HG03354 (cell line): Measurements from ENCODE around the gene PRR15L.
A peak's percentile ranks its signal among the peaks of the same experiment; 100 is the strongest.

Source experiments
- ATAC-seq: cut with Tn5 transposase; IDR thresholded peaks from one replicate; pipeline ENCODE4 v1.9.1; 2021; ENCODE audit warnings: mild to moderate bottlenecking; ENCODE audit not compliant: unreplicated experiment, poor library complexity, severe bottlenecking

Gene PRR15L

DNA sequence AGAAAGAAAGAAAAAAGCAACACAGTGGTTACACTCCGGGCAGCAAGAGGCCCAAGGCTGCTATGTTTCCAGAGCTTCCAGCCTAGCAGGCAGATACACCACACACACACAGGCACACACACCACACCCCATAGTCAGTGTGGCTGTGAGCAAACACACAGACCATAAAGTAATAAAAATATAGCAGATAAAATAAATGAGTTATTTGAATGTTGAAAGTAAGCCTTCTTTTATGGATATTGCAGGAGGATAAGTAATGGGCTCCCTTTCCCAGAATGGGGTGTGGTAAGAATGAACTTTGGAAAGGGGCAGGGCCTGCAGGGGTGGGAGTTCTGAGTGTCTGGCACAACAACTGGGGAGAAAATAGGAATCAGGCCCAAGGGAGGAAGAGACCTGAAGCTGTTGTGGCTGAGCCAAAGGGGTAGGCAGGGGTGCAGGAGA, 8.4 kb upstream of the PRR15L start:
- ATAC-seq, result no peak

DNA sequence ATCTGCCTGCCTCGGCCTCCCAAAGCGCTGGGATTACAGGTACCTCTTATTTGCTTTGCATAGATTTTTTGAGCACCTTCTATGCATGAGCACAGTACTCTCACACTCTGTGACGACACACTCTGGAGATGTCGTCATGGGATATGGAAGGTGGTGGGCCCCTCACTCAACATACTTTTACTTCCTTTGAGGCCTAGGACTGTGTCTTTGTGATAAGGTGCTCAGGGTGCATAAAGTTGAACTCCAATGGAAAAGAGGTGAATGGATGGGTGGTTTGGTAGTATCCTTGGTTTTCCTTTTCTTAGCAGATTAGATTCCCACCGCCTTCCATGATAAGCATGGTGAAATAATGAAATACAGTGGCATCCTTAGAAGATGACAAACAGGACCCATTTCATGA, 7.2 kb upstream of the PRR15L start:
- ATAC-seq, result no peak

DNA sequence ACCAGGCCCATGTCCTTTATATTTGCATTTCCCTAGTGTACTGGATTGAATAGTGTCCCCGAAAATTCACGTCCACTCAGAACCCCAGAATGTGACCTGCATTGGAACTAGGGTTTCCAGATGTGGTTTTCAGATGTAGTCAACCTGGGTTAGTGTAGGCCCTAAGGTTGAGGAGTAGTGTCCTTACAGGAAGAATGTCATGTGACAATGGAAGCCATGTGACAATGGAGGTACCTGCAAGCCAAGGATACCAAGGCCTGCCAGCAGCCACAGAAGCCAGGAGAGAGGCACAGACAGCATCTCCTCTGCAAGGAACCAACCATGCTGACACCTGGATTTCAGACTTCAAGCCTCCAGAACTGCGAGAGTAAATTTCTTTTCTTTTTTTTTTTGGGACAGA, 5.2 kb upstream of the PRR15L start:
- no peak for ATAC-seq

DNA sequence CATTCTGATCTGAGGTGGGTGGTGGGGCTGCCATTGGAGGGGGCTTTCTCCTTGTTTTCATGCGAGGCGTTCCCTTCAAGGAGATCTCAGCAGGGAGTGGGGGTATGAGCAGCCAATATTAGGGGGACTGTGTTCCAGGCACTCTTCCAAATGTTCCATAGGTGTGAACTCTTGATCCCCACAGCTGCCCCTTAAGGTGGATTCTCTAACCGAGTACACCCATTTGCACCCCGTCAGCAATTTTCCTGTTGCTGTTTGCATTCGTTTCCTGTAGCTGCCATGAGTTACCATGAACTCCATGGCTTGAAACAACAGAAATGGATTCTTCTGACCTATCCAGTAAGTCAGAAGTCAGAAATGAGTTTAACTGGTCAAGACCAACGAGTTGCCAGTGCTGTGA, 3.7 kb upstream of the PRR15L start:
- no peak for ATAC-seq

DNA sequence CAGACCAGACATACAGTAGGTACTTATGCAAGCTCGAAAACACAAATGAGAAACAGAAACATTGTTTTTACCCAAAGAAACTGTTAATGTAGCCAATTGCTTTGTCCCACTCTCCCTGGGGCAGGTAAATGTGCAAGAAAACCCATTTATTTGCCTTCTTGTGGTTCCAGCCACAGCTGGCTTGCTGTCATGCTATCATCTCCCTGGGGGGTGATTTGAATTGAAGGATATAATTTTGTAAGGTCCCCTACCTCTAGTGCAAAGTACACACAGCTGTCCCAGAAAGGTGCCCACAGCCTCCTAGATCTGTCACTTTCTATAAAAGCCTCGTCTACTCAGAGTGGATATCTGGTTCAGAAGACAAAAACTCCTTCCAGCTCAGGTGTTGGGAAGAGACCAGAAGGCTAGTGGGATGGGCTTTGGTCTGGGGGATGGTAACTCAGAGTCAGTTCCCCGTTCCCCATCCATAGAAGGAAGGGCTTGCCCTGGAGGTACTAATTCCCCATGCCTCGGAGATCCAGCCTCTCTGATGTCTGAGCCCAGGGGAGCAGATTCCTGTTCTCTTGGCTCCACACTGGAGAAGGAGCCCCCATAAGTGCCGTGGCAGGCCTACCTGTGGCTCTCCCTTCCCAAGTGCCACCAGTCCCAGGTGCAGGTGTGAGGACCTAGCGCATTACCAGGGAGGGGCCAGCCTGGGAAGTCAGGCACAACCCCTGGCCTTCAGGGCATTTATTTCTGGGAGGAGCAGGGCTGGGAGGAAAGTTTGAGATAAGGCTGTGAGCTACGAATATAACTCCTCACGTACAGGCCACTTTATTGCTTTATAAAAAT, 2.4 kb upstream of the PRR15L start:
- no peak for ATAC-seq

DNA sequence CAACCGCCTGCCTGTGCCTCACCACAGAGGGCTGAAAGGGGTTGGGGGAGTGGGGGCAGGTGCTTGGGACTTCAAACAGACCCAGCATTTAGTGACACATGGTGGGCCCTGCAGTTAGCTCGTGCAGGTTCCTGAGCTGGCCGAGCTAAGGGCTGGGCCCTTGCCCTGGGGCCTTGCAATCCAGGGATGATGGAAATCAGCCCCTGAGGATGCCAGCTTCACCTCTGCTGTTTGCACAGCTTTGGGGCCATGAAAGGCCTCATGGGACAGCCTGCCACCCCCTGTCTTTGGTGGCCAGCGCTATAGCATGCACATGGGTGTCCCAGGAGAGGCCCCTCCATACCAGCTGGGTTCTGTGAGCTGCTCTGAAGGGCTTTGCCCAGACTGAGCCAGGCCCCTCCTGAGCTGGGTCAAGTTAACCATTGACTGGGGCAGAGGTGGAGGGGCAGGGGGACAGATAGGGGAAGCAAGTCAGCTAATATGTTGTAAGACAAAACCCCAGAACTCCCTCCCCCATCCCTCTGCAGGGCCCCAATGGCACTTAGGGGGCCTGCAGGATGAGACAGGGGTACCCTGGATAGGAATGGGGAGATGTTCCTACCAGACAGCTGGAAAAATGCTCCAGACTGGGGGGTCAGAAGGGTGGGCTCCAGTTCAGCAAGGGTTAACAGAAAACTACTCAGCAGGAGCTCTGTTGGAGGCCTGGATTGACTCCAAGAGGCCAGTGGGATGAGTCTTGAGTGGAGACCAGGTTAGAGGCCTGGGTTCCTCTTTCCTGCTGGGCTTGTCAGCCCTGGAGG, 692 bp downstream of the PRR15L start:
- no peak for ATAC-seq

DNA sequence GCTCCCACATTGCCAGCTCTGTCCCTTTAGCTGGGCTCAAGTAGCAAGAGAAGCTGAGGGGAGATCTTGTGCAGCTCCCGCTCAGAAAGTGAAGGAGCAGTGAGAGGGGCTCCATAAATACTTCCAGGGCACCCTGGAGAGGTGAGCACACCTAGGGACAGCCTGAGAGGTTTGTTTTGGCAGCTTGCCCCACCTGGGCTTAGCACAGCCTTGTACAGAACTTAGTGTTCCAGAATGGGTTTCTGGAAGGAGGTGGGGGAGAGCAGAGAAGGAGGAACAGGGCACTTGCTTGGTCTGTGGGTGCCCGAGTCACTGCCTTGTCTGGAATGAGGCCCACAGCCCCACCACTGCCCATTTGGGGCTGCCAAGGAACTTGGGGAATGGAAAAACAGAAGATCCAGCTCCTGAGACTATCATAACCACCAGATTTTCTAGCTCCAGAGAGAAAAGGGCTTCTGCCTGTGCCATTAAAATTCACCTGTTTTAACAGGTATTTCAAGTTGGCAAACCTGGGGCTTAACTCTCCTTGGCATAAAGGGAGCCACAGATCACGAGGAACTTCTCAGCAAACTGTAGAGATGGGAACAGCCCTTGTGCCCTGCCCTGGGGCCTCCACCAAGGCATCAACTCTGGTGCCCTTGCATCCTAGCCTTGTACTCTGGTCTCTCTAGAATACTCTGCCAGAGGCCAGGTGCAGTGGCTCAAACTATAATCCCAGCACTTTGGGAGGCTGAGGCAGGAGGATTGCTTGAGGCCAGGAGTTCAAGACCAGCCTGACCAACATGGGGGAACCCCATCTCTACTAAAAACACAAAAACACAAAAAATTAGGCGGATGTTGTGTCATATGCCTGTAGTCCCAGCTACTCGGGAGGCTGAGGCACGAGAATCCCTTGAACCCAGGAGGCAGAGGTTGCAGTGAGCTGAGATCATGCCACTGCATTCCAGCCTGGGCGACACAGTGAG, 1.9 kb downstream of the PRR15L start:
- ATAC-seq, result no peak

DNA sequence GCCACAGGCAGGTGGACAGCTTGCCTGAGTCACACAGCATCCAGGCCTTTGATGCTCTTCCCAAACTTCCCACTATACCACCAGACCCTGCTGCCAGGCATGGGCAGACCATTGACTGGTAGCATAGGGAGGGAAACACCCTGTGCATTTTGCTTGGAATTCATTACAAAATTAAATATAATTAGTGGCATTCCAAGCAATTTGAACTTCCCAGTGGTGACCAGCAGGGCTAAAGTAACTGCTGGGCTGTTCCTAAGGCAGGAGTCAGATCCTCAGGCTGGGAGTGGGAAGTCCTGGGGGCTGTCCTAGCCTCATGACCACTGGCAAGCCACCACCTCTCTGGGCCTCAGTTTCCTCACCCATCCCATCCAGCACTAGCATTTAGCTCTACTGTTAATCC, 3.8 kb downstream of the PRR15L start:
- ATAC-seq, result no peak

DNA sequence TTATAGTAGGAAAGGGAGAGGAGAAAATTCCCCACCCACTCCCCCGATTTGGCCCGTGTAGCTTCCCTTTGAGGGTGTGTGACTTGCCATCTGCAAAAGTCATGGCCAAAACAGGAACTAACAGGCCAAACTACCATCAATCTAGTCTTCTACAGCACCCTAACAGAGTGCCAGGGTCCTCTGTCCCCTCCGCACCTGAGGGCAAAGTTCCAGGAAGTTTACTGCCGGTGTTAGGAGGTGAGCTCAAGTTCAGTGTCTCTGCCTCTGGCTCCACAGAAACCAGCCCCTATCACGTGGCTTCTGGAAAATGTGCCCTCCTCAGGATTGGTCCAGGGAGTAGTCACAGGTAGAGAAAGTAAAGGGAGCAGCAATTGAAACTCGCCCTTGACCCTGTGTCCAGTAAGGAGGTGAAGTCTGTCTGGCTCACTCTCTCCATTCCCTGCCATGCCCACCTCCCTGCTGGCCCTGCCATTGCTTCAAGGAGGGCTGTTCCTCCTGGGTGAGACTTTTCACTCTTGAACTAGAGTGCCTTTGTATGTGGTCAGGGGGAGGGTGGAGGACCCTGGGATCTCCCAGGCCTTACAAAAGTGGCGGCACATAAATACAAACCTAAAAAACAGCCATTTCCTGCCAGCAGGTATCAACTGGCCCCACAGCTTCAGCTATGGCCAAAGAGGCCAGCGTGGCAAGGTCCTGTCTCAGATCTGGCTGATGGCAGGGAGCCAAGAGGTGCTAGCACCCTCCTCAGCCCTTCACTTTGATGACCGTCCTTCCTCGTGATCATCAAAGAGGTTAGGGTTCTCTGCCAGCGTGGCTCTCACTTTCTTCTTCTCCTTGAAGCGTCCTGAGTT, 5.3 kb downstream of the PRR15L start:
- no peak for ATAC-seq

DNA sequence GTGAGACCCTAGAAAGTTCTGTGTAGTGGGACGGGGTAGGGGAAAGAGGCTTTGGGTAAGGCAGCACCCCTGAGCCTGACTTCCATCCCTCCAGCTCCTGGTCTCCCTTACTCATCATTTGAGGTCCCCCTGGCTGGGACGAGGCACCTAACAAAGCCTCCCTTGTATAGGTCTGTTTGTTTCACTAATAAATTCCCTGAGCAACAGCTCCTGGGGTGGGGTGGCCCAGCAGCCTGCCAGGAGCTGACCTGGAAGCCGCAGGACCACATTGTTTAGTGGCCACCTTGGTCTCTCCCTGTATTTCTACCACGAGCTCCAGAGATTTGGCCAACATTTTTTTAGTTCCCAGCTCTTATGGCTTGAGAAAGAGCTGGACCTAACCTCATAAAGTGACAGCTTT, 7.2 kb downstream of the PRR15L start:
- ATAC-seq, result no peak

DNA sequence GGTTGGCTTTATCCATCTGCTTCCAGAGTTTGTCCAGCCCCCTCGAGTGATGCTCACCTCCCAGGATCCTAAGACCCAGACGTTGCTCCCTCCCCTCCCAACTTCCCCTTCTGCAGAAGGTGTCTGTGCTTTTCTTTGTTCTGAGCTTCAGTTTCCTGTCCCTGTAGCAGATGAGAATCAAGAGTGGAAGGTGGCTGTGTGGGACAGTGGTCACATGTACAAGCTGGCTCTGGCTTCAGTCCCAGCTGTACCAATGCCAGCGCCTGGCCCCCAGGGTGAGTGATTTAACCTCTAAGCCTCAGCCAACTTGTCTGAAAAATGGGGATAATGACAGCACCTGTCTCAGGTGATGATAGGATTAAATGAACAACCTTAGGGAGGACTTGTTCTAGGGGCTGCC, 7.7 kb downstream of the PRR15L start:
- ATAC-seq, result peak; percentile 26

DNA sequence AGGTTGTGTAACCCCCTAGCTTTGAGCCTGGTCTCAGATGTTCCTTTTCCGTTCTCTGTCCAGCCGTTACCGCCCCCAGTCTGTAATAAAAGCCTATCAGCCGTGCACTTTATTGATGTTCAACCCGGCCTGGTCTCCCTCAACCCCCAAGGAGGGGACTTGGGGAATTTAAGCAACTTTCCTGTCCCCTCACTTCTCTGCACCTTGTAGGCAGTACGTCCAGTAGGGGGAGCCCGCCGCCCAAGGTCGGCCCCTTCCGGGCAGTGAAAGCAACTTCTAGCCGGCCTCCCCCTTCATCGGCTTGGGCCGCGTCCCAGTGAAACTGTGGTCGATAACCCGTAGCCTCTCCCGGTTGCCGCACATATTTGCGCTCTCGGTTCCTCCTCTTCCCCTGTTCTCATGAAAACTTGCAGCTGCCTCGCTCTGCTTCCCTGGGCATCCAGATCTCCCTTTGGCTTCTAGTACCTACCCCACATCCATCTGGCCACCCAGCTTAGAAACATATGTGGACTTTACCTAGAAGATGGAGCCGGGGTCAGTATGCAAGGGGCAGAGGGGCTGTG, 8.4 kb downstream of the PRR15L start:
- peak; percentile 64 for ATAC-seq

DNA sequence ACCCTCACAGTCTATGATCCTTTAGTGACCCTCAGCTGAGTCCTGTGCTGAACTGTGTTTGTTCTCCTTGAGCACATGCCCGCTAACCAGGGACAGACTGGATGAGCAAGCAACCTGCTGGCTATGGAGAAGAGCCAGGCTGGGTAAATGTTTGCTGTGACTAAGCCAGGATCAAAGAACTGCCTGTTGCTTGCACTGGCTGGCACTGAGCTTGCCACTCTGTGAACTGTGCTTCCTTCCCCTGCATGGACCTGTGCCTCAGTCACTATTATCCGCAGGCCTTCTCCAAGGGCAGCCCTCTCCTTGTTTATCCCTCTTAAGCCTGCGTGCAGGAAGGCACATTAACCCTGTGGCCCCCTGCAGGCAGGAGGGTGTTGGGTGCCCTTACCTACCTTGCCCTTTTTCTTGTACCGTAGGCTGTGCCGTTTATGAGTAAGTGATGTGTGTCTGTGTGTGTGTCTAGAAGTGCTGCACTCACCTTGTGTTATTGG, 8.9 kb downstream of the PRR15L start:
- ATAC-seq, result no peak

DNA sequence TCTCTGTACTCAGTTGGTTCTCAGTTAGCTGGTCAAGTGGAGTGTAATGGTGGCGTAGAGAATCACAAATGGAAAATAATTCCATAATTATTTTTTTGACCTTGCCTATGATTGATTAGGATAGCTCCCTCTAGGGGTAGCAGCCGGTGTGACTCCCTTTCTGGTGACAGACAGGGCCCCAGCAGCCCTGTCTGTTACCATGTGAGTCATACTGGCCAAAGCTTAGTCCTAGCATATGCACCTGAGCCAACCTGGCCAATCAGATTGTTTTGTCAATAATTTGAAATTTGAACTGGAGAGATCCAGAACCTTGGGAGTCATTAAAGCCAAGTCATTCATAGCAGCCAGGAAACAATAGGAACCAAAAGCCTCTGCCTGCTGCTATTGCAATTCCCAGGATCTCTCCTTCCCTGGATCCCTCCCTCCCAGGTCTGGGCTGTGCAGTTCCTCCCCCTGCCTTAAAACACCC, 10.7 kb downstream of the PRR15L start:
- ATAC-seq, result peak; percentile 68

DNA sequence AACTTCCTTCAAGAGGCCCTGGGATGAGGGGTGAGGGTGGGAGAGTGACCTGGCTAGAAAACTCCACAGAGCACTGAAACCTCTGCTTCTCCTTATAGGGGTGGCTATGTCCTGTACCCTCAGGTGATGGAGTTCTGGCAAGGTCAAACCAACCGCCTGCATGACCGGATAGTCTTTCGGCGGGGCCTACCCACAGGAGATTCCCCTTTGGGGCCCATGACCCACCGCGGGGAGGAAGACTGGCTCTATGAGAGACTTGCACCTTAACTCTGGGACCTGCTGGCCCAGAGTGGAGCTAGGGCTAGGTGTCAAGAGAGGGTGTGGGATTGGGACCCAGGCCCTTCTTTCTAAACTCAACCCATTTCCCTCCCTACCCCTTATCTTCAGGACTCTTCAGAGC, 11.2 kb downstream of the PRR15L start:
- ATAC-seq, result no peak

DNA sequence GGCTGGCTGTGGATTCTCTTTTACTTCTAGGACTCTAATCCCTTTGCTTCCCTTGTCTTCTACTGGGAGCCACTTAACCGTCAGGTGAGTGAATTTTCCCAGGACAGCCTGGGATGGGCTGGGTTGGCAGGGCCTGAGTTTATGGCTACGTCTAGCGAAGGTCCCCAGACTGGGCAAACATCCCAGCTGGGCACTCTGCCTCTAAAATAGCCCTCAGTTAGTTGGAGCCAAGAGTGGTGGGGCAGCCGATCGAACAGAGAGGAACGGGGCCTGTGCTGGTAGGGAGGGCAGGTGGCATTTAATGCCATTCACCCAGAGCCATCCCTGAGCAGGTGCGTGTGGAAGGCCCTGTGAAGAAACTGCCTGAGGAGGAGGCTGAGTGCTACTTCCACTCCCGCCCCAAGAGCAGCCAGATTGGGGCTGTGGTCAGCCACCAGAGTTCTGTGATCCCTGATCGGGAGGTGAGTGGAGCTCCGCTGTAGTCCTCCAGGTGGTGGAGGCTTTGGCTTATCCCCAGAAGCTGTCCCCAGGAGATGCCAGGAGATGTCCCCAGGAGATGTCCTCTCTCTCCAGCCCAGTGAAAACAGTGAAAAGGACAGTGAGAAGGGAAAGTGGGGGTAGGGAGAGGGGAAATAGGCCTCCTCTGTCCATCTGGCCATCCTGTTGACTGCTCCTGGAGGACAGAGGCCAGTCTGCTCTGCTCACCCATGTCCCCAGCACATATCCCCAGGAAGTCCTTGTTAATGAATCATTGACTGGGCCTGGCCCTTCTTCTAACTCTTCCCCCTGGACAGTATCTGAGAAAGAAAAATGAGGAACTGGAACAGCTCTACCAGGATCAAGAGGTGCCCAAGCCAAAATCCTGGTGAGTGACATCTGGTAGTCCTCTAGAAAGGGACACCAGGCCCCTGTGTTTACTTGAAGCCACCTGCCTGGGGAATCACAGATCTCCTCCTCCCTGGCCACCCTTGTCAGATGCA, 11.9 kb downstream of the PRR15L start:
- ATAC-seq, result no peak

DNA sequence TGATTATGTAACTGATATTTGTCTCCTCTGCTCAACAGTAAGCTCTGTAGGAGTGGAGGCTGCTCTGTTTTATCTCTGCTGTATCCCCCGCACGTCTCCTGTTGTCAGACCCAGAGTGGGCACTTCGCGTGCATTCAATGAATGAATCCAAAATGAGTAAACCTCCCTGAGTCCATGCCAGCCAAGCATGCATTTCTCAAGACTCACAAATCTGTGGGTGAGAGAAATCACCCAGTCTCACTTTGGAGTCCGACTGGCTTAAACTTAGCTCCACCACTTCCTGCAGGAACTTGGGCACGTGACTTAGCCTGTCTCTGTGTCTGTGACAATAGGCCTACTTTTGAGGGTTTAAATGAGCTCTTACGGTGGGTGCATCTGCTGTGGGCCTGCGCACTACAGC, 12.6 kb downstream of the PRR15L start:
- no peak for ATAC-seq
